Tibial artery (tissue), 4 donors: ENCODE measurements around the gene MYO1C.

ENCODE experiments used
- DNase-seq, 2 donors: peaks; one replicate each; pipeline ENCODE4 v3.0.0-alpha.2; 2019
- H3K27ac ChIP-seq, 2 donors: fragments of 200-600 bp; sonication (generic) in 1 of 2; 1 replicate in 1 of 2; 2 replicates in 1 of 2; pipeline ENCODE4 v1.5.1; 2018 to 2019; ENCODE audit warnings: mild to moderate bottlenecking in 1 of 2
- H3K27me3 ChIP-seq, 2 donors: fragments of 200-600 bp; sonication (generic) in 1 of 2; one replicate each; pipeline versions ENCODE4 v1.5.1 to v1.6.0; 2016 to 2019
- H3K36me3 ChIP-seq, 3 donors: fragments of 200-600 bp; sonication (generic) in 2 of 3; one replicate each; pipeline ENCODE4 v1.5.1; 2016 to 2019; ENCODE audit warnings: mild to moderate bottlenecking in 2 of 3
- H3K4me1 ChIP-seq, 4 donors: fragments of 200-600 bp; sonication (generic) in 2 of 4; 1 replicate in 3 of 4; 2 replicates in 1 of 4; pipeline ENCODE4 v1.5.1; 2016 to 2019
- H3K4me3 ChIP-seq, 2 donors: fragments of 200-600 bp; sonication (generic) in 1 of 2; 1 replicate in 1 of 2; 2 replicates in 1 of 2; pipeline ENCODE4 v1.5.1; 2018 to 2019; ENCODE audit warnings: mild to moderate bottlenecking in 2 of 2
- H3K9me3 ChIP-seq, 3 donors: fragments of 200-600 bp; sonication (generic) in 1 of 3; one replicate each; pipeline ENCODE4 v1.5.1; 2016 to 2019
- intact Hi-C: fragments of 100-400 bp; cut with DNase I; formaldehyde crosslinking; loops from one replicate; pipeline ENCODE4 v1.15.0; 2023; ENCODE audit warnings: low total_unique reads
- TF ChIP-seq, protein P1 (sequence below), 2 experiments: fragments of 200-600 bp in 1 of 2; fragments of 450-650 bp in 1 of 2; IDR thresholded peaks; one replicate each; pipeline ENCODE4 v1.5.1; 2017 to 2019; ENCODE audit warnings: antibody characterized with exemption in 2 of 2, mild to moderate bottlenecking in 1 of 2, moderate library complexity in 1 of 2

MYO1C gene

GRCh38 chr17:1495265-1495989, 2.9 kb upstream of the MYO1C start:
- H3K27ac ChIP-seq: peak overlapping the region; percentile 99
- peak; percentile 57 to 88 for DNase-seq
- no peaks in the 10 kb centered on the region for H3K27me3 ChIP-seq
- peaks cover 5 to 65% (median 58%) of the 10 kb centered on the region in 4 donors for H3K4me1 ChIP-seq
- intact Hi-C loops: no loop called here
- H3K9me3 ChIP-seq: no peaks in the 10 kb centered on the region
- TF ChIP-seq, protein P1, sequence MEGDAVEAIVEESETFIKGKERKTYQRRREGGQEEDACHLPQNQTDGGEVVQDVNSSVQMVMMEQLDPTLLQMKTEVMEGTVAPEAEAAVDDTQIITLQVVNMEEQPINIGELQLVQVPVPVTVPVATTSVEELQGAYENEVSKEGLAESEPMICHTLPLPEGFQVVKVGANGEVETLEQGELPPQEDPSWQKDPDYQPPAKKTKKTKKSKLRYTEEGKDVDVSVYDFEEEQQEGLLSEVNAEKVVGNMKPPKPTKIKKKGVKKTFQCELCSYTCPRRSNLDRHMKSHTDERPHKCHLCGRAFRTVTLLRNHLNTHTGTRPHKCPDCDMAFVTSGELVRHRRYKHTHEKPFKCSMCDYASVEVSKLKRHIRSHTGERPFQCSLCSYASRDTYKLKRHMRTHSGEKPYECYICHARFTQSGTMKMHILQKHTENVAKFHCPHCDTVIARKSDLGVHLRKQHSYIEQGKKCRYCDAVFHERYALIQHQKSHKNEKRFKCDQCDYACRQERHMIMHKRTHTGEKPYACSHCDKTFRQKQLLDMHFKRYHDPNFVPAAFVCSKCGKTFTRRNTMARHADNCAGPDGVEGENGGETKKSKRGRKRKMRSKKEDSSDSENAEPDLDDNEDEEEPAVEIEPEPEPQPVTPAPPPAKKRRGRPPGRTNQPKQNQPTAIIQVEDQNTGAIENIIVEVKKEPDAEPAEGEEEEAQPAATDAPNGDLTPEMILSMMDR (IDR thresholded peaks at IDR 0.05): no peak
- H3K4me3 ChIP-seq: peak overlapping the region in 1 of 2 donors; percentile 15
- peaks cover 8 to 47% (median 25%) of the 10 kb centered on the region in 3 donors for H3K36me3 ChIP-seq

- TF ChIP-seq, protein P1 (IDR thresholded peaks at IDR 0.05): no peak
- Histone ChIP-seq H3K9me3 (no peaks in the 10 kb centered on the region), H3K27me3 (no peaks in the 10 kb centered on the region), H3K27ac (peak overlapping the region; percentile 99), H3K4me3 (no peak overlapping the region), H3K36me3 (peaks cover 8 to 44% (median 25%) of the 10 kb centered on the region in 3 donors), H3K4me1 (peaks cover 5 to 72% (median 63%) of the 10 kb centered on the region in 4 donors)
- DNase-seq: no peak
- intact Hi-C loops: loop anchor here (5.0 kb wide), 1 partner anchor 37 kb away; the partner anchor contains the start of gene CRK
Observed at GRCh38 chr17:1494736-1495253, 2.3 kb upstream of the MYO1C start.

DNA sequence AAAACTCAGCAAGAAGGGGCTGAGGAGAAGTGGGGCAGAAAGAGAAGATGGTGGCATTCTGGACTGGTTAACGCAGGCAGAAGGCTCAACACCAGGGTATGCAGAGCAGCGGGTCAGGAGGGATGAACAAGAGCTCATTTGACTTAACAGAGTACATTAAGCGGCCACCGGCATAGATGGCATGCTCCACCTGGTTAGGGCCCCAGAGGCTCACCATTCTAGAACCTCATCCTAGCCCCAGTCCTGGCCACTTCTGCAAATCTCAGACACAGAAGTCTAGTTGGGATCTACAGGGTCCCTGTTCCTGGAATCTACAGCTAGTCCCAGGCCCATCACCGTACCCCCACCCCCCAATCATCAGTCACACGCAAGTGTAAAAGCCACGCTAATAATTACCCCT, 1.7 kb upstream of the MYO1C start:
- Histone ChIP-seq H3K9me3 (no peaks in the 10 kb centered on the region), H3K36me3 (peaks cover 8 to 38% (median 25%) of the 10 kb centered on the region in 3 donors), H3K4me3 (no peak overlapping the region), H3K27me3 (no peaks in the 10 kb centered on the region), H3K4me1 (peaks cover 5 to 78% (median 66%) of the 10 kb centered on the region in 4 donors), H3K27ac (peak overlapping the region; percentile 99)
- intact Hi-C loops: loop anchor here (5.0 kb wide), 1 partner anchor 37 kb away; the partner anchor contains the start of gene CRK
- TF ChIP-seq, protein P1 (IDR thresholded peaks at IDR 0.05): no peak
- DNase-seq: no peak

GRCh38 chr17:1493291-1493980, 950 bp upstream of the MYO1C start:
- peak in 1 of 2 donors; percentile 51 for DNase-seq
- Histone ChIP-seq H3K27ac (peak overlapping the region; percentile 99), H3K9me3 (no peaks in the 10 kb centered on the region), H3K4me3 (peak overlapping the region in 1 of 2 donors; percentile 69), H3K36me3 (peaks cover 8 to 30% (median 25%) of the 10 kb centered on the region in 3 donors), H3K4me1 (peaks cover 5 to 85% (median 74%) of the 10 kb centered on the region in 4 donors), H3K27me3 (no peaks in the 10 kb centered on the region)
- intact Hi-C loops: loop anchor here (5.0 kb wide), 1 partner anchor 36 kb away; the partner anchor contains the start of gene CRK
- TF ChIP-seq, protein P1 (IDR thresholded peaks at IDR 0.05): no peak

GRCh38 chr17:1491443-1492248, 840 bp downstream of the MYO1C start:
- Histone ChIP-seq H3K27me3 (no peaks in the 10 kb centered on the region), H3K27ac (peak overlapping the region; percentile 99), H3K9me3 (no peaks in the 10 kb centered on the region), H3K4me1 (peaks cover 5 to 90% (median 84%) of the 10 kb centered on the region in 4 donors), H3K36me3 (peaks cover 0 to 12% (median 8%) of the 10 kb centered on the region in 3 donors), H3K4me3 (peak overlapping the region; percentile 69 to 73)
- TF ChIP-seq, protein P1 (IDR thresholded peaks at IDR 0.05): no peak
- intact Hi-C loops: loop anchor here (1.0 to 5.0 kb wide), 2 partner anchors 25 to 34 kb away; partner anchors contain the start of genes CRK and INPP5K
- DNase-seq: peak; percentile 47 to 86
